ENCODE measurements around the gene USP28. TPM values are rescaled to one million over a fixed set of nuclear protein-coding genes. Genes with fewer than 3 reads are reported as not detected.

USP28 gene
- total and polyA plus RNA-seq, 11 donors, result 28.8 to 172 (median 122) TPM

DNA sequence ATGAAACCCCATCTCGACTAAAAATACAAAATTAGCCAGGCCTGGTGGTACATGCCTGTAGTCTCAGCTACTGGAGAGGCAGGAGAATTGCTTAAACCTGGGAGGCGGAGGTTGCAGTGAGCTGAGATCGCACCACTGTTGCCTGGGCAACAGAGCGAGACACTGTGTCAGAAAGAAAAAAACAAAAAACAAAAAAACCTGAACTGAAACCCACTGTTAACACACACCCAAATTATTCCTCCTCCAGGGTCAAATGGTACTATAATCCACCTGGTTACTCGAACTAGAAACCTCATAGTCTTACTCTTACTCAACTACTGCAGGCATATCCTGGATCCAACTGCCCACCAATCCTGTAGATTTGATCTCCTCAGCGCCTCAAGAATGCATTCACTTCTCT lies 35.5 kb downstream of the USP28 start:
- Histone ChIP-seq H3K9me3 (no peaks in the 10 kb centered on the region), H3K4me3 (no peak overlapping the region), H3K27me3 (no peaks in the 10 kb centered on the region), H3K27ac (no peak overlapping the region), H3K36me3 (peaks cover 0 to 84% (median 41%) of the 10 kb centered on the region in 9 donors), H3K4me1 (peaks cover 0 to 34% (median 4%) of the 10 kb centered on the region in 12 donors)
- 92 to 95% (median 93%) methylated on average over 6 of the region's 6 CpGs for WGBS, 4 donors
- DNase-seq, result no peak
- intact Hi-C loops (cut with DNase I), result no loop called here
- TF ChIP-seq, protein P1, sequence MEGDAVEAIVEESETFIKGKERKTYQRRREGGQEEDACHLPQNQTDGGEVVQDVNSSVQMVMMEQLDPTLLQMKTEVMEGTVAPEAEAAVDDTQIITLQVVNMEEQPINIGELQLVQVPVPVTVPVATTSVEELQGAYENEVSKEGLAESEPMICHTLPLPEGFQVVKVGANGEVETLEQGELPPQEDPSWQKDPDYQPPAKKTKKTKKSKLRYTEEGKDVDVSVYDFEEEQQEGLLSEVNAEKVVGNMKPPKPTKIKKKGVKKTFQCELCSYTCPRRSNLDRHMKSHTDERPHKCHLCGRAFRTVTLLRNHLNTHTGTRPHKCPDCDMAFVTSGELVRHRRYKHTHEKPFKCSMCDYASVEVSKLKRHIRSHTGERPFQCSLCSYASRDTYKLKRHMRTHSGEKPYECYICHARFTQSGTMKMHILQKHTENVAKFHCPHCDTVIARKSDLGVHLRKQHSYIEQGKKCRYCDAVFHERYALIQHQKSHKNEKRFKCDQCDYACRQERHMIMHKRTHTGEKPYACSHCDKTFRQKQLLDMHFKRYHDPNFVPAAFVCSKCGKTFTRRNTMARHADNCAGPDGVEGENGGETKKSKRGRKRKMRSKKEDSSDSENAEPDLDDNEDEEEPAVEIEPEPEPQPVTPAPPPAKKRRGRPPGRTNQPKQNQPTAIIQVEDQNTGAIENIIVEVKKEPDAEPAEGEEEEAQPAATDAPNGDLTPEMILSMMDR (IDR thresholded peaks at IDR 0.05), result no peak
- TF ChIP-seq POLR2A (IDR thresholded peaks at IDR 0.05), result no peak
- no peak for ATAC-seq

DNA sequence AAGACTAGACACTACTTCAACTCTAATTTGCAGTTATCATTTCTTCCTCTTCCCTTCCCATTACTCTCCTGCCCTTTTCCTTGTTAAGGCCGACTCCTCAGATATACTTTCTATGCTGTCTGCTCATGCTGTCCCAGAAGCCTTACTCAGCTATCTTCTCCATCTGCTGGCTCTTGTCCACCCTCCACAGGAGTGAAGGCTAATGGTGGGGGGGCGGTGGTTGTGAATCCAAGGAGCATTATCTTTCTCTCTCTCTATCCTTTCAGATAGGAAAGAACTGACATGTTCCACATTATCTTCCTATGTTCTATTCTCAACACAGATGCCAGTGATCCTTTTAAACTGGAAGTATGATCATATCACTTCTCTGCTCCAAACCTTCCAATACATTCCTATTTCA lies 37.4 kb downstream of the USP28 start:
- Histone ChIP-seq H3K4me1 (peaks cover 0 to 34% (median 4%) of the 10 kb centered on the region in 12 donors), H3K36me3 (peaks cover 0 to 93% (median 51%) of the 10 kb centered on the region in 9 donors), H3K27me3 (no peaks in the 10 kb centered on the region), H3K9me3 (no peaks in the 10 kb centered on the region), H3K27ac (peak overlapping the region in 2 of 12 donors; percentile 10 to 18), H3K4me3 (no peak overlapping the region)
- WGBS, 4 donors, result 66 to 74% (median 68%) methylated on average over 2 of the region's 2 CpGs
- ATAC-seq (no peak), DNase-seq (no peak)
- intact Hi-C loops (cut with DNase I), result no loop called here
- TF ChIP-seq, protein P1 (IDR thresholded peaks at IDR 0.05), result no peak

DNA sequence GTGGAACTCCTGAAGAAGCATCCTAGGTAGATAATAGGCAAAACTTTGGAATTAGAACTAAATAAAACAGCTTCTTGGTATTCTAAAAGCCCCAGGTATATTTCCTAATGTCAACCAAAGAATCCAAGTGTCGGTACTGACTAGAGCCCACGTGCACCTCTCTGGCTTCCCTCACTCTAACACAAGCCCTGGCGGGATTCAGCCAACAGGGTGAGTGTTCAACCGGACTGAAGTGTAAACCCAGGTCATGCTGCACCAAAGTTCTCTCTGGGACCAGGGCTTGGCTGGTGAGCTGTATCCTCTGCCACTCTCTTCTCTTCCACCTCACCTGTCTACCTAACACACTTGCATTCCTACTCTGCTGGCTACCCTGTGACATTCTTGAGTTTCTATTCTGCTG lies 40.1 kb downstream of the USP28 start:
- intact Hi-C loops (cut with DNase I), result no loop called here
- no peaks in the 10 kb centered on the region for H3K9me3 ChIP-seq
- no peak for TF ChIP-seq POLR2A (IDR thresholded peaks at IDR 0.05)
- TF ChIP-seq, protein P1 (IDR thresholded peaks at IDR 0.05), result no peak
- ATAC-seq (peak in 3 of 4 donors; percentile 69 to 86 (median 74)), DNase-seq (no peak)
- no peaks in the 10 kb centered on the region for H3K27me3 ChIP-seq
- no peak overlapping the region for H3K4me3 ChIP-seq
- H3K27ac ChIP-seq, result no peak overlapping the region
- 41 to 69% (median 60%) methylated on average over 4 of the region's 4 CpGs for WGBS, 4 donors
- H3K36me3 ChIP-seq, result peaks cover 0 to 100% (median 54%) of the 10 kb centered on the region in 9 donors
- peaks cover 0 to 19% (median 0%) of the 10 kb centered on the region in 12 donors for H3K4me1 ChIP-seq

DNA sequence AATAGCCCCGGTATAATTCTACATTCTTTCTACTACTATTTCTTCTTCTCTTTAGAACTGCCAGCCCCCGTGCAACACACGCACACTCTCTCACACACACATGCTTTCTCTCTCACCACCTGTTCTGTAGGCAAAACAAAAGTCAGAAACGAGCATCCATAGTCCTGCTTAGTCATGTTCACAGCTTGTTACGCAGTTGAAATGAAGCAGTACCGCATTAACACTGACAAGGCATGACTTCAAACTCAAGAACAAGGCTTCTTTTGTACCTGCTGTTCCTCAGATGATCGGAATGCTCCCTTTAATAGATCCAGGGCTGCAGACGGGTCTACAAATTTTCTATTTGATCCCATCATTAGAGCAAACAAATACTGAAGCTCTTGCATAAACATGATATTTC lies 42.2 kb downstream of the USP28 start:
- ATAC-seq (no peak), DNase-seq (no peak)
- no peak overlapping the region for H3K4me3 ChIP-seq
- 82 to 87% (median 85%) methylated on average over 8 of the region's 8 CpGs for WGBS, 4 donors
- H3K4me1 ChIP-seq, result peaks cover 0 to 14% (median 0%) of the 10 kb centered on the region in 12 donors
- H3K9me3 ChIP-seq, result no peaks in the 10 kb centered on the region
- H3K27me3 ChIP-seq, result no peaks in the 10 kb centered on the region
- H3K27ac ChIP-seq, result no peak overlapping the region
- intact Hi-C loops (cut with DNase I), result no loop called here
- peaks cover 2 to 100% (median 50%) of the 10 kb centered on the region in 9 donors for H3K36me3 ChIP-seq
- TF ChIP-seq, protein P1 (IDR thresholded peaks at IDR 0.05), result no peak
- no peak for TF ChIP-seq POLR2A (IDR thresholded peaks at IDR 0.05)
